MCF 10A (cell line): Measurements from ENCODE around the gene CYP4B1. TPM values are rescaled to one million over a fixed set of nuclear protein-coding genes. Genes with fewer than 3 reads are reported as not detected.
"Not testable (repeated sequence)": the region's sequence is repeated elsewhere in the genome, so short reads cannot be mapped to it uniquely, and the experiment has no call there.

Source experiments
- BruUV-seq: library from RNA; stranded (reverse); fragments of 400-500 nt; replicated peaks from 2 replicates; lab custom pipeline; 2021; lab: Mats Ljungman, UMichigan
- CTCF ChIA-PET: fragments of 300-600 bp; sonication (Branson Sonifier 250); formaldehyde crosslinking; extraction: SDS; loops from one replicate; lab custom pipeline; 2021; ENCODE audit warnings: antibody characterized with exemption, inconsistent platforms; lab: Yijun Ruan, JAX
- POLR2A ChIA-PET: fragments of 300-600, 350-650 bp; sonication (Branson Sonifier 250); formaldehyde crosslinking; extraction: SDS; loops from one replicate; lab custom pipeline; 2020; ENCODE audit warnings: antibody characterized with exemption, inconsistent platforms; lab: Yijun Ruan, JAX
- DNase-seq: peaks from one replicate; pipeline ENCODE4 v3.0.0-alpha.2; 2018; ENCODE audit not compliant: unreplicated experiment
- H3K27ac Mint-ChIP-seq: one replicate; pipeline ENCODE4 v1.8.0; 2022; ENCODE audit warnings: mild to moderate bottlenecking, low read depth, mixed read lengths; ENCODE audit not compliant: unreplicated experiment
- H3K27me3 Mint-ChIP-seq: one replicate; pipeline ENCODE4 v1.8.0; 2022; ENCODE audit warnings: mixed read lengths; ENCODE audit not compliant: insufficient read depth, unreplicated experiment
- H3K36me3 Mint-ChIP-seq: one replicate; pipeline ENCODE4 v1.8.0; 2022; ENCODE audit warnings: mild to moderate bottlenecking, moderate library complexity, mixed read lengths; ENCODE audit not compliant: insufficient read depth, unreplicated experiment
- H3K4me1 Mint-ChIP-seq: one replicate; pipeline ENCODE4 v1.8.0; 2022; ENCODE audit warnings: mixed read lengths; ENCODE audit not compliant: insufficient read depth, unreplicated experiment
- H3K4me3 Mint-ChIP-seq: one replicate; pipeline ENCODE4 v1.8.0; 2022; ENCODE audit warnings: mild to moderate bottlenecking, moderate library complexity, mixed read lengths; ENCODE audit not compliant: unreplicated experiment
- H3K9me3 Mint-ChIP-seq: one replicate; pipeline ENCODE4 v1.8.0; 2022; ENCODE audit warnings: mixed read lengths; ENCODE audit not compliant: unreplicated experiment
- intact Hi-C: fragments of 100-400 bp; cut with micrococcal nuclease; formaldehyde crosslinking; loops from 2 replicates; pipeline ENCODE4 v1.14.1; 2022
- total RNA-seq: library from RNA; stranded (reverse); gene quantifications from 2 replicates; pipeline ENCODE4 v1.2.3, GENCODE V29; 2022
- TF ChIP-seq, protein P1 (sequence below): fragments of 200-600 bp; IDR thresholded peaks from one replicate; pipeline ENCODE4 v1.8.0; 2022; ENCODE audit warnings: antibody characterized with exemption, mild to moderate bottlenecking; ENCODE audit not compliant: unreplicated experiment

Gene CYP4B1
- total RNA-seq, 1 experiment from 2014 or later: 10.1 TPM

DNA sequence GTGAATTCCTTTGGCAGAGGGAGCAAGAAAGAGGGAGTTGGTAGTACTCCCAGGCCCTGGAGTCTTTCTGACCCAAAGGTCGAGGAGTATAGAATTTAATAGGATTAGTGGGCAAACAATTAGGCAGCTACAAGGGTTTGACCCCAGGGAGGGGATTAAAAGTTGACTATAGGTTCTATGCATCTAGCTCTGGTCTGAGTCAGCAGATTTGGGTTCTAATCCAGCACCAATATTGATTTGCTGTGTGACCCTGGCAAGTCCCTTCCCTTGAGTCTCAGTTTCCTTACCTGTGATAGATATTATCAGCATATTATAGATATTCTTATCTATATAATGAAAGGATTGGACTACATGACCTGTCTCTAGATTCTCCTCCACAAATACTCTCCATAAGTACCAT lies 44.9 kb upstream of the CYP4B1 start:
- Mint-ChIP-seq H3K4me3 (no peak overlapping the region), H3K27me3 (no peaks in the 10 kb centered on the region)

DNA sequence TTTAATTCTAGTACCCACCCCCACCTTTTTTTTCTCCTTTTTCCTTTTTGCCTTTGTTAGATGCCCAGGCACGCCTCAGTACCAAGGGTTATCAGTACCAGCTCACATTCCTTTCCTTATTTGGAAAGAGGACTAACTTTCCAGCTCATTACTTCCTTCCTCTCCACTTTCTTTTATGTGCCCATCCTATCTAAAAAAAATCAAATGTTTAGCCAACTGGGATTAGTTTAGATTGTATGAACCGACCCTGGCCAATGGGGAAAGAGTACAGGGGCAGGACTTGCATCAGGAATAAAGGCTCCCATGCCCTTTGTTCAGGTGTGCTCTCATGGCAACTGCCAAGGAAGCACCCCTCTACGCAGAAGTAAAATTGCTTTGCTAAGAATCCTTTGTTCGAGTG lies 44.1 kb upstream of the CYP4B1 start:
- CTCF ChIA-PET: interaction anchor here (1.4 kb wide), 1 partner anchor 59 kb away, joined by 3 read pairs; no protein-coding TSS in a partner anchor
- Mint-ChIP-seq H3K4me1 (peaks cover 79% of the 10 kb centered on the region), H3K27ac (peak overlapping the region; percentile 32)
- H3K36me3 Mint-ChIP-seq, H3K9me3 Mint-ChIP-seq, H3K4me3 Mint-ChIP-seq, BruUV-seq, H3K27me3 Mint-ChIP-seq, intact Hi-C loops: not testable (repeated sequence)
- peak; percentile 20 for DNase-seq
- POLR2A ChIA-PET: interaction anchor here (1.9 kb wide), 1 partner anchor 28 kb away, joined by 3 read pairs; no protein-coding TSS in a partner anchor

More for the DNA sequence above, 44.9 kb upstream of the CYP4B1 start:
- peaks cover 86% of the 10 kb centered on the region for H3K4me1 Mint-ChIP-seq
- H3K9me3 Mint-ChIP-seq: no peaks in the 10 kb centered on the region
- intact Hi-C loops: no loop called here
- DNase-seq: no peak
- ChIA-PET CTCF (interaction anchor here (0.5 to 1.4 kb wide), 3 partner anchors 60 to 421 kb away, joined by 3 to 4 read pairs (median 3); no protein-coding TSS in a partner anchor), POLR2A (interaction anchor here (1.2 to 1.9 kb wide), 2 partner anchors 28 to 52 kb away, joined by 3 read pairs; no protein-coding TSS in a partner anchor)
- no TSS peak for BruUV-seq
- H3K27ac Mint-ChIP-seq: peak overlapping the region; percentile 87
- TF ChIP-seq, protein P1, sequence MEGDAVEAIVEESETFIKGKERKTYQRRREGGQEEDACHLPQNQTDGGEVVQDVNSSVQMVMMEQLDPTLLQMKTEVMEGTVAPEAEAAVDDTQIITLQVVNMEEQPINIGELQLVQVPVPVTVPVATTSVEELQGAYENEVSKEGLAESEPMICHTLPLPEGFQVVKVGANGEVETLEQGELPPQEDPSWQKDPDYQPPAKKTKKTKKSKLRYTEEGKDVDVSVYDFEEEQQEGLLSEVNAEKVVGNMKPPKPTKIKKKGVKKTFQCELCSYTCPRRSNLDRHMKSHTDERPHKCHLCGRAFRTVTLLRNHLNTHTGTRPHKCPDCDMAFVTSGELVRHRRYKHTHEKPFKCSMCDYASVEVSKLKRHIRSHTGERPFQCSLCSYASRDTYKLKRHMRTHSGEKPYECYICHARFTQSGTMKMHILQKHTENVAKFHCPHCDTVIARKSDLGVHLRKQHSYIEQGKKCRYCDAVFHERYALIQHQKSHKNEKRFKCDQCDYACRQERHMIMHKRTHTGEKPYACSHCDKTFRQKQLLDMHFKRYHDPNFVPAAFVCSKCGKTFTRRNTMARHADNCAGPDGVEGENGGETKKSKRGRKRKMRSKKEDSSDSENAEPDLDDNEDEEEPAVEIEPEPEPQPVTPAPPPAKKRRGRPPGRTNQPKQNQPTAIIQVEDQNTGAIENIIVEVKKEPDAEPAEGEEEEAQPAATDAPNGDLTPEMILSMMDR: no peak
- H3K36me3 Mint-ChIP-seq: no peaks in the 10 kb centered on the region

DNA sequence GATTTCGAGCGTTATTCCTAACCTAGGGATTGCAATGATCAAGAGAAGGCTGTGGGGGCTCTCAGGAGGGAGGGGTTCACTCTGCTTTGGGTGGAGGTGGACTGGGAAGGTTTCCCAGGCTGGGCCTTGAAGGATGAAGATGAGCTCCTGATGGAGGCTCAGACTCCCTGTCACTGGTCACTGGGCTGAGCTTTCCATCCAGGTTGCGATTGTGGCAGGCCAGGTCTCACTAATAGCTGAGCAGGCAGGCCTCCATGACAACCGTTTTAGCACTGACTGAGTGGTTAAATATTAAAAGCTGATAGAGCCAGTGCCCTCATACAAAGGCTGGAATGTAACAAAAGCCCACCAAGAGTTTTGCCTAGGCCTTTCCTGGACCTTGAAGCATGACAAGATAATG lies 43.7 kb upstream of the CYP4B1 start:
- TF ChIP-seq, protein P1: no peak
- intact Hi-C loops: no loop called here

DNA sequence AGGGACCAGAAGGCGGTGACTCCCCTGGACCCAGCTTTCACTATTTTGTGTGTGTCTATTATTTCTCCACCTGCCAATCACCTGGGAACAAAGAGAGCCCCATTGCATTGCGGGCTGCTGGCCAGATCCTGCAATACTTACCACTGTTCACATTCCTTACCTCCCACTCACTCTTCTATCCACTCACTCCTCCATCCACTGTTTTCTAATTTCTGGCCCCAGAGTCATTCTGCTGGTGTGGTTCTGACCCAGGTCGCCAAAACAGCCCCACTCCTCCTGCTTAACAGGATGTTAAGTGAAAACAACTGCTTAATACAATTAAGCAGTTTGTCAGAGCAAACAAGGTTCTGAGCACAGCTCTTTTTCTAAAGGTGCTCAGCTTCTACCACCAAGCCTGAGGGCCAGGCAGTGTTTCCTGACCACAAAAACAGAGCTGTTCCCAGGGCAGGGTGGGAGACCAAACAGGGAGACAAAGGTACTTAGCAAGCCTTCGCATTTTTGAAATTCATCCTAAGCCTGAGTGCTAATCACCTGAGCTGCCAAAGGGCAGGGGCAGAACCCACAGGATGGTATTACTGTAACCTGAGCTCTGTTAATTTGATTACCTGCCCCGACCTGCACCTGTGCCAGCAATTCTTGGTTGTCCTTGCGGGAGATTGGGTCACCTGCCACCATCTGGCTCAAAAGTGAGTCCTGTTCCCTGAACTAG lies 41.4 kb upstream of the CYP4B1 start:
- H3K4me1 Mint-ChIP-seq: peaks cover 70% of the 10 kb centered on the region
- H3K27ac Mint-ChIP-seq: peak overlapping the region; percentile 43
- TF ChIP-seq, protein P1: no peak
- no TSS peak for BruUV-seq
- intact Hi-C loops: no loop called here
- CTCF ChIA-PET: interaction anchor here (0.7 to 2.5 kb wide), 11 partner anchors 9 to 418 kb away, joined by 3 to 20 read pairs (median 4); no protein-coding TSS in a partner anchor
- no peak overlapping the region for H3K4me3 Mint-ChIP-seq
- no peaks in the 10 kb centered on the region for H3K36me3 Mint-ChIP-seq
- no peaks in the 10 kb centered on the region for H3K27me3 Mint-ChIP-seq
- peak; percentile 76 for DNase-seq
- H3K9me3 Mint-ChIP-seq: peaks cover 7% of the 10 kb centered on the region
- POLR2A ChIA-PET: interaction anchor here (0.7 to 2.2 kb wide), 13 partner anchors 8 to 567 kb away, joined by 3 to 20 read pairs (median 4); partner anchors contain the start of gene CYP4B1

More for the DNA sequence above, 43.7 kb upstream of the CYP4B1 start:
- peak overlapping the region; percentile 32 for H3K27ac Mint-ChIP-seq
- DNase-seq: no peak
- no peaks in the 10 kb centered on the region for H3K27me3 Mint-ChIP-seq
- no peaks in the 10 kb centered on the region for H3K9me3 Mint-ChIP-seq
- CTCF ChIA-PET: interaction anchor here (1.4 kb wide), 1 partner anchor 59 kb away, joined by 3 read pairs; no protein-coding TSS in a partner anchor
- H3K4me3 Mint-ChIP-seq: no peak overlapping the region
- POLR2A ChIA-PET: interaction anchor here (0.5 to 1.0 kb wide), 2 partner anchors 19 to 44 kb away, joined by 3 to 4 read pairs; partner anchors contain the start of gene CYP4B1
- H3K36me3 Mint-ChIP-seq: no peaks in the 10 kb centered on the region
- BruUV-seq: no TSS peak
- peaks cover 76% of the 10 kb centered on the region for H3K4me1 Mint-ChIP-seq
